GM12864 (cell line): ENCODE results near the gene ALKBH3.

ENCODE experiments used
- DNase-seq: peaks from one replicate; pipeline ENCODE4 v3.0.0-alpha.2; 2011; ENCODE audit warnings: low read depth
- H3K4me3 ChIP-seq: 2 replicates; pipeline ENCODE4 v1.5.1; 2011; ENCODE audit warnings: mild to moderate bottlenecking, low read depth, low read length, control low read depth
- TF ChIP-seq, protein P1 (sequence below): IDR thresholded peaks from 2 replicates; pipeline ENCODE4 v1.5.1; 2011; ENCODE audit warnings: low read depth, mild to moderate bottlenecking, moderate library complexity, low read length, control low read depth, inconsistent platforms; ENCODE audit errors: missing control alignments

ALKBH3 gene

DNA sequence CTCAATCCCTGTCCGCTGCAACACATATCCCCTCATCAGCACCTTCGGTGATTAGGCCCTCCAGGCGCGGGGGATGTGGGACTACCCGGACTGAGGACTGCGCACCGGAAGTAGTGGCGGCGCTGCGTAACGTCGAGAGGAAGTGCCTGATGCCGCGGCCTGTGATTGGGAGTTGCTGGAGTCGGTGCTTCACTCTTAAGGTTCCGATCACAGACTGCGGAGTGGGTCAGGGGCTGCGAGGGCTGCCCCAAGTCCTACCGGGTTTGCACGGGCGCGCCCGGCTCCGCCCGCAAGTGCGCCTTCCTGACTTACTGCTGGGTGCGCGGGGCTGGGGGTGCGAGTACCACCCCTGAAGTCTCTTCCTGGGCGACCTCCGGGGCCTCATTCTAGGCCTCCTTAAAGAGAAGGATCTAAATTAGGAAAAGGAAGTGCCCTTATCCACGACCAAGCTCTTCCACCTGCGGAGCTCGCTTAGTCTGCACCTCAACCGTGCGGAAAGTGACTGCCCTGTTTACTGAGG is at the start of gene ALKBH3:
ALKBH3 (plus strand) TSS at position 192 of the 520 bp plus-strand sequence. CDS start 1,822 bp downstream, outside the sequence.
- TF ChIP-seq, protein P1, sequence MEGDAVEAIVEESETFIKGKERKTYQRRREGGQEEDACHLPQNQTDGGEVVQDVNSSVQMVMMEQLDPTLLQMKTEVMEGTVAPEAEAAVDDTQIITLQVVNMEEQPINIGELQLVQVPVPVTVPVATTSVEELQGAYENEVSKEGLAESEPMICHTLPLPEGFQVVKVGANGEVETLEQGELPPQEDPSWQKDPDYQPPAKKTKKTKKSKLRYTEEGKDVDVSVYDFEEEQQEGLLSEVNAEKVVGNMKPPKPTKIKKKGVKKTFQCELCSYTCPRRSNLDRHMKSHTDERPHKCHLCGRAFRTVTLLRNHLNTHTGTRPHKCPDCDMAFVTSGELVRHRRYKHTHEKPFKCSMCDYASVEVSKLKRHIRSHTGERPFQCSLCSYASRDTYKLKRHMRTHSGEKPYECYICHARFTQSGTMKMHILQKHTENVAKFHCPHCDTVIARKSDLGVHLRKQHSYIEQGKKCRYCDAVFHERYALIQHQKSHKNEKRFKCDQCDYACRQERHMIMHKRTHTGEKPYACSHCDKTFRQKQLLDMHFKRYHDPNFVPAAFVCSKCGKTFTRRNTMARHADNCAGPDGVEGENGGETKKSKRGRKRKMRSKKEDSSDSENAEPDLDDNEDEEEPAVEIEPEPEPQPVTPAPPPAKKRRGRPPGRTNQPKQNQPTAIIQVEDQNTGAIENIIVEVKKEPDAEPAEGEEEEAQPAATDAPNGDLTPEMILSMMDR = no peak

DNA sequence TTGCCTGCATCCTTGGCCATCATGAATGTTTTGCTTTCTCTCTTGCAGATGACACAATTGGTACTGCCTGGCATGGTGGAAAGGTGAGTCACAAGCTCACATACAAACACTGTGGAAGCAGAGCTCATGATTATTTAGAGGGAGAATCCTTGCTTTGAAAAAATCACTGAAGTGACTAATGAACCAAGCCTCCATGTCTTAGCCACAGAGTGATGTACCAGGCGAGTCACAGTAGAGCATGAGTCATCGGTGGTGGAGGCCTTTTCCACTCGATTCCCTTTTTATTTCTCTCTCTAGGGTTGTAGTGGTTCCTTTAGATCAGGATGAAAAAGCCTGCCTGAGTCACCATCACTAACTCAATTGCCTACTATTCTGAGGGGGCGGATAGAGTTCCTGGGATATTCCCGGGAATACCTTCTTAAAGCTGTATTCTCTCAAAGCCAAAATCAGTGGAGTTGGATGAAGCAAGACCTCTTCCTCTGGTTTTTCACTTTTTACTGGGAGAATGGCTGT is 49.6 kb upstream of the ALKBH3 start:
- TF ChIP-seq, protein P1 = no peak
- DNase-seq = no peak
- H3K4me3 ChIP-seq = no peak overlapping the region

More for the DNA sequence above, at the start of gene ALKBH3:
- DNase-seq = peak; percentile 85
- peak within 1 kb of the TSS; percentile 80 for H3K4me3 ChIP-seq

DNA sequence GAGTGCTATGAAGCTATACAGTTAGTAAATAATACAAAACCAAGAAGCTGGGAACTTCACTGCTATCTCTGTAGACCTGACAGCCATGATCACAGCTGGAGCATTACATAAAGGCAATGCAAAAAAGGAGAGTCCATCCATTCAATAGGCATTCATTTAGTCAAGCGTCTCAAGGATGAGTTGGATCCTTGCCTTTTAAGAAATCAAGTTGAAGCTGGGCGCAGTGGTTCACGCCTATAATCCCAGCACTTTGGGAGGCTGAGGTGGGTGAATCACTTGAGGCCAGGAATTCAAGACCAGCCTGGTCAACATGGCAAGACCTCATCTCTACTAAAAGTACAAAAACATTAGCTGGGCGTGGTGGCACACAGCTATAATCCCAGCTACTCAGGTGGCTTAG is 48.1 kb upstream of the ALKBH3 start:
- TF ChIP-seq, protein P1 = no peak
- no peak for DNase-seq

DNA sequence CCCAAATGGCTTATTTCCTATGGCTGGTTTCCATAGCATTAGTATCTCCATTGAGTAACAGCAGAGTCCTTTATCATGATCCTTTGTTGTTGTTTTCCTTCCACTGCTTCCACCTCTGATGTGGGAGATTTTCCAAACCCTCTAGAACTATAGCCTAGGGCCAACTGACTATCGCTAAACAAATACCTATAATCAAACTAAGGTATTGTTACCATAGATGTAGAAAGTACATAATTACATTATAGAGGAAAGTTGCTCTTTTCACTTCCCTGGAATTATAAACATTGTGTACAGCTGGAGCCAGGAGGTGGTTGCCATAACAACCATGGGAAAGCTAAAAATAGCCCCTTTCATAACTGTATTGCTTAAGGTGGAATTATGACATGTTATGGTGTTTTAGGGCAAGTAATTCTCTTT is 47.0 kb upstream of the ALKBH3 start:
- TF ChIP-seq, protein P1 = no peak
- no peak for DNase-seq
- H3K4me3 ChIP-seq = no peak overlapping the region

More for the DNA sequence above, 48.1 kb upstream of the ALKBH3 start:
- H3K4me3 ChIP-seq = no peak overlapping the region

DNA sequence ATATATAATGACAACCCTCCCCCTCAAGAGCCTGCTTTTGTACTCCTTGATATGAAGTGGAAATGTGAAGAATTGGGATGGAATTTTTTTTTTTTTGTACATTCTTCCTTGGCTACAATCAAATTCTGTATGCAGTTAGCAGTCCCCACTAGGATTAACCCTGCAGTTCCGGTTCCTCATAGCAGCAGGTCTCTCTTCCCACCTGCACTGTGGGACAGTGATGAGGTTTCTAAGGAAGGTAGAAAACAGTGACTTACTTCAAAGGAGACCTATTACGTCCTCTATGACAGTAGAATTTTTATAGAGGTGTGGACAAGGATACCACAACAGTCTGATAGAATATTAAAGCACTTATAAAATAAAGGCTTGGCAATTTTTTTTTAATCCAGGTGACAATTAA is 46.3 kb upstream of the ALKBH3 start:
- no peak overlapping the region for H3K4me3 ChIP-seq
- TF ChIP-seq, protein P1 = no peak
- no peak for DNase-seq

DNA sequence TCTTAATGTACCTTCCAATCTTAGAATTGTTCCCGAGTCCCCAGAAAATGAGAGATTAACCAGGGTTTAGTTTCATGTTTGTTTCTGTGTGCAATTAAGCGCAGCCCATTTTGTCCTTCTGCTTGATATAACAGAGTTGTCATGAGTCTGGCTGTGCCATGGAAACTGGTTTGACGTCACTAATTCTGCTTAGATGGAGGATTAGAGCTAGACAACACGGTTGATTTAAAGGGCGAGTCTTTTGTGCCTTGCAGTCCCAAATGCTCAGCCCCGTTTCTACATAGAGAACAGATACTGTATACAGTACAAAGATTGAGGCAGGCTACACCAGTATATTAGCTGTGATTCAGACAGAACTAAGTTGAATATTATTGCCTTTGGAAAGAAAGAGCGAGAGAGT is 45.5 kb upstream of the ALKBH3 start:
- TF ChIP-seq, protein P1 = no peak
- no peak overlapping the region for H3K4me3 ChIP-seq
- no peak for DNase-seq

DNA sequence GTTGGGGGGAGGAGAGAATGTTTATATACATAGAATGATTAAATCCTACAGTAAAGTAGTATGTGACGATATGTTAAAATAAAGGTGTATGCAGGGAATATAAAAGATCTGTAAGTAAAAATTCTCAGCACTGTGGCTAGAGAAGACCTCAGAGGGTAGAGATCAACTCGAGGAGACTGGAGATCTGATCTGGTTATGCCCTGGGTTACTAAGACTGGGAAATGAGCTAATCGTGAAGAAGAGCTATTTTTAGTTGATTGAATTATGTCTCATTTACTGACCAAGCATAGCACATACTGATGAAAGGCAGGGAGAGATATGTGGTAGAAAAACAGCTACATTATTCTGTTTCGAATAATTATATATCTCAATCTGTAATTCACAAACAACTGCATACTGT is 42.8 kb upstream of the ALKBH3 start:
- no peak for DNase-seq
- TF ChIP-seq, protein P1 = no peak
- no peak overlapping the region for H3K4me3 ChIP-seq
